GM18951 (cell line): ENCODE results near the gene CEP164.

Experiments used
- POLR2A ChIP-seq: IDR thresholded peaks from 4 replicates; pipeline ENCODE4 v1.6.1; 2011; ENCODE audit warnings: mild to moderate bottlenecking; ENCODE audit not compliant: insufficient read length, insufficient read depth; ENCODE audit errors: extremely low read depth
- in situ Hi-C: fragments of 300-500 bp; cut with MboI; formaldehyde crosslinking; loops from one replicate; pipeline ENCODE4 v1.12.0; 2022; ENCODE audit warnings: low sequenced_read_pairs, mixed read lengths, inconsistent platforms; ENCODE audit not compliant: unreplicated experiment

Gene CEP164

GRCh38 chr11:117327567-117328374 is at the start of gene CEP164:
CEP164 (plus strand) TSS chr11:117327854; CDS start chr11:117338587, 10,733 bp downstream.
- peak; percentile 88 for TF ChIP-seq POLR2A
- in situ Hi-C loops = no loop called here

GRCh38 chr11:117278347-117278746 is 49.3 kb upstream of the CEP164 start:
- in situ Hi-C loops = no loop called here
- no peak for TF ChIP-seq POLR2A

- in situ Hi-C loops = no loop called here
- TF ChIP-seq POLR2A = no peak
Observed at GRCh38 chr11:117279711-117280376, 47.8 kb upstream of the CEP164 start.

- in situ Hi-C loops = no loop called here
- TF ChIP-seq POLR2A = no peak
Observed at GRCh38 chr11:117281159-117281558, 46.5 kb upstream of the CEP164 start.

GRCh38 chr11:117281869-117282268 is 45.8 kb upstream of the CEP164 start:
- TF ChIP-seq POLR2A = no peak
- in situ Hi-C loops = no loop called here

GRCh38 chr11:117282956-117283355 is 44.7 kb upstream of the CEP164 start:
- no peak for TF ChIP-seq POLR2A
- in situ Hi-C loops = no loop called here

GRCh38 chr11:117284053-117284452 is 43.6 kb upstream of the CEP164 start:
- no peak for TF ChIP-seq POLR2A
- in situ Hi-C loops = no loop called here

- in situ Hi-C loops = no loop called here
- TF ChIP-seq POLR2A = no peak
Observed at GRCh38 chr11:117286588-117286987, 41.1 kb upstream of the CEP164 start.

- in situ Hi-C loops = no loop called here
- TF ChIP-seq POLR2A = no peak
Observed at GRCh38 chr11:117287668-117288067, 40.0 kb upstream of the CEP164 start.

GRCh38 chr11:117289795-117290194 is 37.9 kb upstream of the CEP164 start:
- in situ Hi-C loops = no loop called here
- TF ChIP-seq POLR2A = no peak

GRCh38 chr11:117290809-117291396 is 36.8 kb upstream of the CEP164 start, which contains the start of gene BACE1-AS:
BACE1-AS (plus strand) TSS chr11:117291346.
- TF ChIP-seq POLR2A = no peak
- in situ Hi-C loops = no loop called here

- no peak for TF ChIP-seq POLR2A
- in situ Hi-C loops = no loop called here
Observed at GRCh38 chr11:117292616-117293015, 35.0 kb upstream of the CEP164 start.

GRCh38 chr11:117295438-117296137 is 32.1 kb upstream of the CEP164 start:
- in situ Hi-C loops = no loop called here
- no peak for TF ChIP-seq POLR2A

- in situ Hi-C loops = no loop called here
- TF ChIP-seq POLR2A = no peak
Observed at GRCh38 chr11:117296881-117297280, 30.8 kb upstream of the CEP164 start.
